HL-60 (cell line): ENCODE results near the gene CD2.

Experiments
- DNase-seq, 2 experiments: peaks; one replicate each; pipeline ENCODE4 v3.0.0-alpha.2; 2010 to 2020; ENCODE audit warnings: low read depth in 1 of 2, low spot score in 1 of 2
- H3K27ac ChIP-seq: fragments of 250-450 bp; sonication (Bioruptor Pico); replicated peaks from 2 replicates; pipeline ENCODE4 v1.5.1; 2020; ENCODE audit warnings: mild to moderate bottlenecking, moderate library complexity
- H3K27me3 ChIP-seq: fragments of 250-450 bp; sonication (Bioruptor Pico); 2 replicates; pipeline ENCODE4 v1.5.1; 2021; ENCODE audit warnings: mild to moderate bottlenecking, moderate library complexity; ENCODE audit not compliant: insufficient read depth, poor library complexity, severe bottlenecking
- H3K4me3 ChIP-seq: replicated peaks from 2 replicates; pipeline ENCODE4 v1.5.1; 2011; ENCODE audit warnings: mild to moderate bottlenecking, control low read depth, low read length; ENCODE audit not compliant: insufficient read depth
- CTCF ChIP-seq: IDR thresholded peaks from one replicate; pipeline ENCODE4 v1.5.1; 2011; ENCODE audit warnings: low read length, control low read depth, inconsistent platforms; ENCODE audit not compliant: insufficient read depth
- GABPA ChIP-seq: IDR thresholded peaks from 2 replicates; pipeline ENCODE4 v1.6.1; 2012; ENCODE audit warnings: low read depth
- POLR2AphosphoS5 ChIP-seq: IDR thresholded peaks from 2 replicates; pipeline ENCODE4 v1.6.1; 2012; ENCODE audit warnings: low read depth
- REST ChIP-seq: IDR thresholded peaks from 2 replicates; pipeline ENCODE4 v1.6.1; 2012; ENCODE audit warnings: low read depth; ENCODE audit not compliant: insufficient replicate concordance
- SPI1 ChIP-seq: IDR thresholded peaks from 2 replicates; pipeline ENCODE4 v1.6.1; 2012; ENCODE audit warnings: low read depth, mild to moderate bottlenecking, borderline replicate concordance

The CD2 gene

GRCh38 chr1:116770625-116771024, 16.4 kb downstream of the CD2 start:
- Histone ChIP-seq H3K27me3 (no peaks in the 10 kb centered on the region), H3K4me3 (no peak overlapping the region), H3K27ac (no peak overlapping the region)
- TF ChIP-seq CTCF (no peak), REST (no peak), POLR2AphosphoS5 (no peak), SPI1 (no peak), GABPA (no peak)
- DNase-seq, result no peak

- Histone ChIP-seq H3K27ac (no peak overlapping the region), H3K4me3 (no peak overlapping the region), H3K27me3 (no peaks in the 10 kb centered on the region)
- TF ChIP-seq CTCF (no peak), POLR2AphosphoS5 (no peak), GABPA (no peak), REST (no peak), SPI1 (no peak)
- DNase-seq, result no peak
Observed at GRCh38 chr1:116771997-116772647, 17.9 kb downstream of the CD2 start.

- H3K27ac ChIP-seq, result no peak overlapping the region
- no peak overlapping the region for H3K4me3 ChIP-seq
- DNase-seq, result no peak
- no peak for TF ChIP-seq SPI1
- TF ChIP-seq GABPA, result no peak
- no peak for TF ChIP-seq POLR2AphosphoS5
- no peak for TF ChIP-seq CTCF
- no peak for TF ChIP-seq REST
- H3K27me3 ChIP-seq, result no peaks in the 10 kb centered on the region
Observed at GRCh38 chr1:116772648-116773045, 18.4 kb downstream of the CD2 start.
